Esophagus mucosa (tissue), 1 donor: ENCODE data around the gene CDK11A. TPM values are rescaled to one million over a fixed set of nuclear protein-coding genes. Genes with fewer than 3 reads are reported as not detected.
A peak's percentile ranks its signal among the peaks of the same experiment; 100 is the strongest.

Experiments
- ATAC-seq: fragments of 200-7000 bp; cut with Tn5 transposase; one replicate; pipeline ENCODE4 v1.9.1; 2020
- total RNA-seq: library from RNA; stranded (reverse); gene quantifications from one replicate; pipeline ENCODE4 v1.2.4, GENCODE V29; 2023
- donor health status: DM: yes; HTN: yes; CAD: no.

Gene CDK11A
- 15.7 TPM for total RNA-seq

DNA sequence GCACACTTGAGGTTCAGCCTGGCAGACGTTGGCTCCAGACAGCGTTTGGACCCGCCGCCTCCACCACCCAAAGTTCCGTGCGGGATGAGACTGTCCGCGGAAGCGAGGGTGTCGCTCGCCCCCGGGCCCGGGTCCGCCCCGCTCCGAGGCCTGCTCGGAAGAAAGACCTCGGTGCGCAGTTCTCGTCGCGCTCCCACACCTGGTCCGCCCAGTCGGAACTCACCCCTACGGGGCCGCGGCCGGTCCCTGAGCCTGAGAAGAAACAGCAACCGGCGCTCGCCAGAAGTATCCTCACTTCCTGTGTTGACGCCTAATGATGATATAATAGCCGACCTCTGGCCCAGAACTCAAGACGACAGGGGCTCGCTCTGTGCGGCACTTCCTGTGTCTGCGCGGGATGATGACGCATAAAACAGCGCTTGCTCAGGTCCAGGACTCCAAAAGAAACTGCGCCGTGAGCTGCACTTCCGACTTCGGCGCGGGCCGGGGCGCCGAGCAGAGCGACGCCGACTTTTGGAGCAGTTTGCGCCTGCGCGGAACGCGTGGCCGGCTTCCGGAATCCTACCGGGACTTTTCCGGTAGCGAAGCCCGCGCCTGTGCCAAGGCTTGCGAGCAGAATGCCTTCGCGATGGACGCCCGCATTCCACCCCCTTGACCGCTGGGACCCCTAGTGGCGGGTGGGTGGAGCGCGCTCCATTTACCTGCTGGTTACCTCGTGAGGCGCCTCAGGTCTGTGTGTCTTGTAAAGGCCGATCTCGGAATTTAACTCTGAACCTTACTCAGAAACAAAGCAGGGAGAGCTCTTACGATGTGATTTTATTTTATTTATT lies at the start of gene CDK11A:
TSS of gene CDK11A (minus strand) at position 323 of the 830 bp plus-strand sequence. CDS start 1,539 bp downstream, outside the sequence.
- peak; percentile 97 for ATAC-seq

DNA sequence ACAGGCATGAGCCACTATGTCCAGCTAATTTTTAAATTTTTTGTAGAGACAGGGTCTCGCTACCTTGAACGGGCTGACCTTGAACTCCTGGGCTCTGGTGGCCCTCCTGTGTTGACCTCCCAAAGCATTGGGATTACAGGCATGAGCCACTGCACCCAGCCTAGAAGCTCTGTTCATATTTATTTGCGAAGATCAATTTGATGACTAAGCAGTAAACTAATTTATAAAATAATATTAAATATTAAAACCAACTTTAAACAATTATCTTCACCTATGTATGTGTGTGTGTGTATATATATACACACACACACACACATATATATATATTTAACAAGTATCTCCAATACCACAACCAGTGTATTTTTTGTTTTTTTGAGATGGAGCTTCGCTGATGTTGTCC lies 49.7 kb upstream of the CDK11A start:
- no peak for ATAC-seq

DNA sequence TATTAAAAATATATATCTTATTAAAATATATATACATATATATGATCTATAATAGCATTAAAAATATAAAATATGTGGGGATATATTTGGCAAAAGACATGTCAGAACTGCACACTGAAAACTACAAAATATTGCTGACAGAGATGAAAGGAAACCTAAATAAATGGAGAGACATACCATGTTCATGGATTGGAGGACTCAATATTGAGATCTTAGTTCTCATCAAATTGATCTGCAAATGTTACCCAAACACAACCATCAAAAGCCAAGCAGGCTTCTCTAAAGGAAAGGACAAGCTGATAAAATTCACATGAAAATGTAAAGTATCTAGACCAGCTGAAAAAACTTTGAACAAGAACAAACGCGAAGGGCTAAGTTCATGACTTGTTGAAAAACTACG lies 46.9 kb upstream of the CDK11A start:
- ATAC-seq = no peak

DNA sequence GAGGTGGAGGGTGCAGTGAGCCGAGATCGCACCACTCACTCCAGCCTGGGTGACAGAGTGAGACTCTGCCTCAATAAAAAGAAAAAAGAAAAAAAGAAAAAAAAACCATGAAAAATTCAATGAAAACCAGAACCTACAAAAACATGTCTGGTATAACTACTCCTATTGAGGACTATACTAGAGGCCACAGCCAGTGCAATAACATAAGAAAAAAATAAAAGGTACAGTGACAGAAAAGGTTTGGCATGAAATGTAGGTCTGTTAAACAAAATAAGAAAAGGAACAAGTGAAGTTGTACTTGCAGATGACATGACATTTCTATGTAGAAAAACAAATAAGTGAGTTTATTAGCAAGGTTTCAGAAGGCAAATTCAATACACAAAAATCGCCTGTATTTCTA lies 45.9 kb upstream of the CDK11A start:
- ATAC-seq = no peak

DNA sequence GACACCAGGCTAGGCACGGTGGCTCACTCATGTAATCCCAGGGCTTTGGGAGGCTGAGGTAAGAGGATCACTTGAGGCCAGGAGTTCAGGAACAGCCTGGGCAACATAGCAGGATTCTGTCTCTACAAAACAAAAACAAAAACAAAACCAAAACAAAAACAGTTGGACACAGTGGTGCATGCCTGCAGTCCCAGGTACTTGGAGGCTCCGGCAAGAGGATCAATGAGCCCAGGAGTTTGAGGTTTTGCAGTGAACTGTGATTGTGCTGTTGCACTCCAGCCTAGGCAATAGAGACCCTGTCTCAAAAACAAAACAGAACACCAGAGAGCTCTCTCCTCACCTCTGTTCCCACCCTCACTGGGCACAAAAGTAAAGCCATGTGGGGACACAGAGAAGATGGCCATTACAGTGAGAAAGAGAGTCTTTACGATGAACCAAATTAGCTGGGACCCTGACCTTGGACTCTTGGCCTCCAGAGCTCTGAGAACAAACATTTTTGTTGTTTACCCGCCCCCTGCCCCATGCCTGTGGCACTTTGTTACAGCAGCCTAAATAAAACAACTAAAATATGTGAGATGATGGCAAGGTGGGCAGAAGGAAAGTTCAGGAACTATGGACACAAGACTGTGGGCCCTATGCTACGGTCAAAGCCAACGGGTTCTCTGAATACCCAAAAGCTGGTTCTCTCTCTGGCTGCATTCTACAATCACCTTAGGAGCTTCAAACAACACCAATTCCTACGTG lies 44.3 kb upstream of the CDK11A start:
- no peak for ATAC-seq

DNA sequence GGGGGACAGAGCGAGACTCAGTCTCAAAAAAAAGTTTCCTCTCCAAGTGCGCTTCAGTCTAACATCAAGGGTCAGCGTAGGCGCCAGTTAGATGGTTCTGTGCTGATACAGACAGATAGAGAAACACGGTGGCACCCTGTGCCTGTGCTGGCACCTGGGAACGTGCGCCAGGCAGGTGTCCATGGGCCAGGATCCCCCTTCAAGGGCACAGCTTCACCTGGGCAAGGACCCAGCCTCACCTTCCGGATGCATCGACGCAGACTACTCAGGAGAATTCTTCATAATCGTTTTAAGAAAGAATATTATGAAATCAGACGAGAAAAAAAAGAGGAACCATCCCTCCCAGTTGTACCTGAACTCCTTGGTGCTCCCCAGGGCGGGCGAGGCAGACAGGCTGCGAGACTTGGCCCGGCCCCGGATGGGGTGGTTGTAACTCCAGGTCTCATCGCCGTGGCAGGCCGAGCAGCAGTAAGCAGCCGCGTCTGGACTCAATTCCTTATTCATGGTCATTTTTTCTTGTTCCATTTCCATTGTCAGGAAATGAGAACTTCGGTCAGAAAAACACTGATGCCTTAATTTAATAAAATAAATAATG lies 40.8 kb upstream of the CDK11A start:
- no peak for ATAC-seq

DNA sequence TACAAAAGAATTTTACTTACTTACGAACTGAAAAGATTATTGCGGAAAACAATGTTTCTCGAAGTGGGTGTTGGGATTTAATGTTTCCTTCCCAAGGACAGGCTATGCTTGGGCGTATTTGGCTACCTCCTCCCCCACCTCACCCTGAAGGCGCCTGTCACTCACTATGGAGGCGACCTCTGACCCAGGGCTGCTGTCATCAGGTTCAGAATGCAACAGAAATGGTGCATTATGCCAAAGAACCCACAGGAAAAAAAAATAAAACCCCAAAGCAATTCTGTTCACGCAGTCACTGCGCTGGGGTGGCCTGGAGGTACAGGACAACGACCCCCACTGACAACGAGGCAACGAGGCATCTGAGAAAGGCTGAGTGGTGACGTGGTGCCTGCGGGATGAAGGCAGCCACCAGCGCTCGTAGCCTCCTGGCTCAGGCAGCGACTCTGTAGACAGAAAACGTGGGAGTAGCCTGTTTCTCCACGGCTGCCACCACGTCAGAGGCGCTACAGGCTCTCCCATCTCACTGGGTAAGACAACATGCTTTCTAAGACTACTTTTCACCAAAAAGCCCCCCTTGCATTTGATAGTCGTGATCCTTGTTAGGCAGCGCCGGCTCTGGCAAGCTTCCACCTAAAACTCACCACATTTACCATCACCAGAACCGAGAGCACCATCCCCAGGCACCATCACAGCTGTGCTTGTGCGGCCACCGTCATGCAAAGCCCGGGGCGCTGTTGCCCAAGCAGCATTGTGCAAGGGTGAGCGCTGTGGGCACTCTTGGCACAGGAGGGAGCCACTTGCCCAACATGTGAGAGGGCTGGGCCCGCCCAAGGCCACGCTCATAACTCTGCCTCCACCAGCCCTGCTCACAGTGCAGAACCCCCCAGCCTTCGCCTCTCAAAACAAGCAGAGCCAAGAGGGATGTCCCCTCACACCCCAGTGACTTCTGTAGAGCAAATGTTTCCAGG lies 39.8 kb upstream of the CDK11A start:
- ATAC-seq = peak; percentile 85

DNA sequence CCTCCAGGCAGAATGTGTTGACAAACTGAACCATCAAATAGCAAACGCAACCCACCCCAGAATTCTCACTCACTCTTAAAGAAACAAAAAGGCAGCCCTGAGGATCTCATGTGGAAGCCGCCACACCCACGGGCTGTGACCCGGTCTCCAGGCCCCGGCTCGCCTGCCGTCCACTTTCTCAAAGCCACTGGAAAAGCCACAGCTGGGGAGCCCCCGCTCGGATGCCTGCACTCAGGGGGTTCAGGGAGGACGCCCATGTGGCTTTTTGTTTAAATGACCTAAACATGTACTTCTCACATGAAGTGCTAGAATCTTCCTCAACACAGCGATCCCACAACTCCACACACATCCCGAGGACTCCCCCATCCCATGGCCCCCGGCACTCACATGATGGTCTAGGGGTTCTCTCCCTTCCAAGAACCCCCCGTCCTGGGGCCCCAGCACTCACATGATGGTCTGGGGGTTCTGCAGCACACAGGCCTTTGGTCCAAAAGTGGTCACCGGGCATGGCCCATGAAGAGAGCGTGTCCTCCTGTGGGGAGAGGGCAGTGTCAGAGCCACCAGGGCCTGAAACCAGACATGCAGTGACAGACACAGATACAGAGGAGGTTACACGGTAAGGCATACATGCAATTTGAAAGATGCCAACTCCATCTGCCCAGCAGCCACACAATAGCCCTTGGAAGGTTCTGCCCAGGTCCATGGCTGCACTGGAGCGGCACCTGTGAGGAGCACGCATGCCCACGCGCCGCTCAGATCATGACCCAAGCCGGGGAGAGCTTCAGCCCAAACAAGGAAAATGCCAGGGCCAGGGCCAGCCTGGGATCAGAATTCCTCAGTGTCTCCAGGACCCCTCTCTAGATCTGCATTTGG lies 37.6 kb upstream of the CDK11A start:
- no peak for ATAC-seq

DNA sequence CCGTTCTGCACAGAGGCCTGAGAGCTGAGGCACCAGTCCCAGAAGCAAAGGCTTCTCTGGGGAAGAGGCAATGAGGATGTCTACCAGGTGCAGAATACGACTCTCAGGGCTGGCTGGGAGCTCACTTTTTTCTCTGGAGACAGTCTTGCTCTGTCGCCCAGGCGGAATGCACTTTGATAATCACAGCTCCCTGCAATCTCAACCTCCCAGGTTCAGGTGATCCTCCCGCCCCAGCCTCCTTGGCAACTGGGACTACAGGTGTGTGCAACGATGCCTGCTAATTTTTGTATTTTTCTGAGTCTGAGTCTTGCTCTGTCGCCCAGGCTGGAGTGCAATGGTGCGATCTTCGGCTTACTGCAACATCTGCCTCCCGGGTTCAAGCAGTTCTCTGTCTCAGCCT lies 36.6 kb upstream of the CDK11A start:
- no peak for ATAC-seq

DNA sequence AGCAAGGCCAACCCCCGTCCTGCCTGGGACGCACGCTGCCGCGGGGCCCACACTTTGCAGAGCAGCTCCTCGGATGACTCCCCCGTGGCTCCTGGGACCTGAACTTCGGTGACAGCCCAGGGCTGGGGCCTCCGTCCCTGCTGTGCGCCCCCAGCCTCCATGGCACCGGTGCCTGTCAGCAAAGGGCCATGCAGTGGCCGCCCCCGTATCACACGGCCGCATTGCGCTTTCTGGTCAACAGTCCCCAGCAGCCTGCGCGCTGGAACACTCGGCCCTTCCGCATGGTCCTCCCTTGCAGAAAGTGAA lies 36.1 kb upstream of the CDK11A start:
- ATAC-seq = no peak

DNA sequence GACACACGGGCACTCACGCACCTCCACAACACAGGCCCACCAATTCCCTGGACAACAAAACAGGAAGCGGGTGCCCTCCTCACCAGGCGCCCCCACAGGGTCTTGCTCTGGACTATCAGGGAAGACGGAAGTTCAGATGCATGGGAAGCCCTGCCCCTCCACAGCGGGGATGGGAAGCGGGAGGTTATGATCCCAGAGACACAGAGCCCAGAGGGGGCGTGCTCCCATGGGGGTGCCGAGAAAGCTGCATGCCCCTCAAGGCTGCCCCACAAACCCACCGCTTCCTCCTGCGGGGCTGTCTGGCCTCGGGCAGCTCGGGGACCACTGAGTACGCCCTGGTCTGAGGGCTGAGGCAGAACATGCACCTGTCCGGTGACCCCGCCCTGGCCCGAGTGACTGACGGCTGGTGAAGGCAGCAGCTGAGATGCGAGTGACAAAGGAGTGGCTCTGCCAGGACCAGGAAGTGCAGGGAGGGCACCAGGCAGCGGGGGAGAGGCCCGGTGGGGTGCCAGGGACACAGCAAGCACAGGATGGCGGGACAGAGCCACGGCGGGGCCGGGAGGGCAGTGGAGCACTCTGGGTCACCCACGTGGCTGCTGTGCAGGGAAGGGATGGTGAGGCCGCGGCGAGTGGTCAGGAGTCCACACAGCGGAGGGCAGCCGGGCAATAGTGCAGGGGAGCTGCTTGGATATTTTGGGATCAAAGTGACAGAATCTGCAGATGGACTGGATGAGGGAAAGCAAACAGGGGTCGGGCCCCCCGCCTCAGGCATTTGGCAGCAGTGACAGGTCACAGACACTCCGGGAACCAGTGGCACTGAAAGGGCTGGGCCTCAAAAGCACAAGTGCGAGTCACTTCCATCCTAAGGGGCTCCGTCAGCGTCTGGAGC lies 35.5 kb upstream of the CDK11A start:
- ATAC-seq = peak; percentile 2

DNA sequence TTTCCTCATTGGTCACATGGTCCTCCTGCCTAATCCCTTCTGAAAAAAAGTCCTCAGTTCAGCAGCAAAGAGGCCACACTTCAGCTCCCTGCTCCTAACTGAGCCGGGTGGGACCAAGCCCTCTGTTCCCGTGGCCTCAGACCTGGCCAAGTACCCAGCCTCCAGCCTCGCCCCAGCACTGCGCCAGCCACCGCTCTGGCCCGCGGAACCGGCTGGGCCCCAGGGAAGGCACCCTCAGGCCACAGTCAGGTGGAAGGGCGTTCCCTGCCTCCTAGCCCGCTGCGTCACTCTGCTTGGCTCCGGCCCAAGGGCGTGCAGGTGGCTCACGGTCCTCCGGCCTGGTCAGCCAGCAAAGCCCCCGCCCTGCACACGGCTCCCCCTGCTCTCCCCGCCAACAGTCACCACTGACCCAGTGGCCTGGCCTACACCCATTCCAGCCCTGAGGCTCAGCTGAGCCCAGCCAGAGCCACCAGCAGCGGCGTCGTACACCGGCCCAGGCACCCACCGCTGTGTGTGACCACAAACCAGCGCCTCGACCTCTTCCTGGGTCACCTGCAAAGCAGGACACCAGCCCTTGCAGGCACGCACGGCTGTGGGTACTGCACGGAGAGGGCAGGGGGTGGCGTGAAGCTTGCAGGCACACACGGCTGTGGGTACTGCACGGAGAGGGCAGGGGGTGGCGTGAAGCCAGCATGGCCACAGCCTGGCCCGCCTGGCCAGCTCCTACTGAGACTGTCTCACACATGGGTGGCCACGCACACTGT lies 34.7 kb upstream of the CDK11A start:
- ATAC-seq = peak; percentile 86

DNA sequence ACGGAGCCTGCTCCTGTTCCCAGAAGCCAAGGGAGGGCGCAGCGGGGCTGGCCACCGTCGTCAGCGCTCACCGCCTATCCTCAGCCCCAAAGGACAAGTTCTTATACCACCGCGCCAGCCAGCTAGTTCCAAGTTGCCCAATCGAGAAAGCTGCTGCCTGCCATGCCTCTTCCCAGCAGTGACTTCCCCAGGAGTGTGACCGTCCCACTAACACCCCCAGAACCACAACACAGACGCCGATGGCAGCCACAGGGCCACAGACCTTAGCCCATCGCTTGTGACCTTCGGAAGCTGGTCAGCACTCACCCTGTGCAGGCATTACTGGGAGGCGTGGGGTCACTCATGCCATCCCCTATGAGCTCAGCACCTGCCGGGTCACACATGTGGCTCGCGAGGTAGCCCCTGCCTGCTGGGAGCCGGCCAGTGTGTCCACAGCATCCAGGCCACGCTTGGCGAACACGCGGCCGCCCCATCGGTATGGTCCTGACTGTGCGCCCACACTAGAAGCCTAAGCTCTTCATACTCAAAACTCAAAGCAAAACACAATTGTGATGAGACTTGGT lies 34.0 kb upstream of the CDK11A start:
- ATAC-seq = no peak

DNA sequence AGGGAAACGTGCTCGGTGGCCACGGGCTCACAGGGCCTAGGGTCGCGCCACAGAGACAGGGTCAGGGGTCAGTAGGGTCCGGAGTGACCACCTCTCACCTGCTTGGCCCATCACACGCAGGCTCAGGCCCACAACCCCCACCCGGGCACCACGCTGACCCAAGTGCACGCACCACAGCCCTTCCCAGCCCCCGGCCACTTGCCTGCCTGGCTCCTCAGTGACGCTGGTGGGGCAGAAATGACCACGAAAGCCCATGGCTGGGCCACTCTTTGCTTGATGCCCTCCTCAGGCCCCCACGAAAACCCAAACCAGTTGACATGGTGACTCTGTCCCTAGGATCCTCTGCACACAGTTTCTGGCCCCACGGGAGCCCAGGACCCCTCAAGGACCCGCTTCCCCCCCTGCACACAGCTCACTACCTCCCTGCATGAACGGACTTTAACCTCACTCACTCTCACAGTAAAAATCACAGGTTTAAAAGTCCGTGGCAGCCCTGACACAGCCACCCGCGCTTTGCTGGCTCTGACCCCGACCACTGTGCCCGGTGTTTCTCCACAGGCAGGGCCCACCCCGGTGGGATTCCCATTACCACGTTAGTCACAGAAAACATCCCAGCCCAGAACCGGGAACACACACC lies 33.4 kb upstream of the CDK11A start:
- ATAC-seq = no peak

DNA sequence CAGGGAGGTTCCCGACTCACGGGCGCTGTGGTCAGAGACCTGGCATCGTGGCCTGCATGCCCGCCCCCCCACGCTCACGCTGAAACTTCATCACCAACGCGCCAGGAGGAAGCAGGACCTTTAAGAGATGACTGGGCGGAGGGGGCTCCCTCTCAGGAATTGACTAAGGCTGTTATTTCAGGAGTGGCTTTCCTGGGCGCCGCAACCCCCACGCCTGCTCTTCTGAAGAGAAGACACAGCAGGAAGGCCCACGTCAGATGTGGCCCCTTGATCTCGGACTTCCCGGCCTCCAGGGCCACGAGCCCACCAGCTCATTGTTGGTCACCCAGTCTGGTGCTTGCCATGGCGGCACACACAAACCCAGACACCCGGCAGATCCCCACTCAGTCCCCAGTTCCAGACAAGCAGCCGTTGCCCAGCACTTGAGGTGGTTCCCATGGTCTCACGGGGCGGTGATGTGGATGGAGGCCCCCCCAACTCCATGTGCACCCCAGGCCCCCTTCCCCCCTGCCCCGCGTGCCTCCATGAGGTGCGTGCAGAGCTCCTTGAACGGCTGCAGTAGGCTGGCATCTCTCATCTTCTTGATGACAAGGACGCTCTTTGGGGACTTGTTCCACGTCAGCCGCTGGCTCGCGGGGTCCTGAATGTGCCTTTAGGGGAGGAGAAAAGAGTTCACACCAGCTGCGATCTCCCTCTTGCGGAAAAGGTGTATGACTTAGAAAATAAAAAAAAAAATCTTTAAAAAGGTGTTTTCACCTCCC lies 32.7 kb upstream of the CDK11A start:
- no peak for ATAC-seq

DNA sequence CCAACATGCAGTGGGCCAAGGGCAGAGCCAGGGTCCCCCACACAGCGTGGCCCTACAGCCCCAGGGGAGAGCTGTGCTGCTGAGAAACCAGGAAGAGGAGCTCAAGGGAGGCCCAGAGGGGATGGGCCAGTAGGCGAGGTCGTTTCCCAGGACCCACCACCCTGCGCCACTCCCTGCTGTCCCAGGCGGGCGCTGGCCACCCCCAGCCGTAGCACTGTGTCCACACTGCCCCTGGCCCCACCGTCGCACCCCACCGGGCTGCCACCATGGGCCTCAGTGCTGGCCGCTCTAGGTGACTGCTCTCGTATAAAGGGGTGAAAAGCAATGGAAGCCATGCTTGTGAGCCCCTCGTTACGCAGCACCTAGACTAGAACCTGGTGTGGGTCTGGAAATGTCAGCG lies 31.7 kb upstream of the CDK11A start:
- no peak for ATAC-seq

DNA sequence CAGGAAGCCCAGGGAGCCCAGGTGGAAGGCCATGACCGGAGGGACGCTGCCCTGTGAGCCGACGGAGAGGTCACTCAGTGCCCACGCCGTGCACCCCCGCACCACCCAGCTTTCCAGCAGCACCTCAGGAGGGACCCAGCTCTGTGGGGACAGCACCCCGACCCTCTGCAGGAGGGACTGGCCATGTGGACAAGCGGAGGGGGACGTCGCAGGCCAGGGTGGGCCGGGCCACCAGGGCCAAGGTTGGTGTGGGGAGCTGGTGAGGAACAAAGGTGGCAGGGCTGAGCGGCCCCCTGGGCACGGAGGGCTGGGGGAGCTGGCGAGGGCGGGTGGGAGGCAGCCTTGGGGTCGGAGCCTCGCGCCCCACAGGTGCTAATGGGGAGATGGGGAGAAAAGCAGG lies 31.3 kb upstream of the CDK11A start:
- no peak for ATAC-seq
